HEK293 (cell line): ENCODE data around the gene CREB3L1.

Experiments
- GLI4 ChIP-seq: fragments of 450-650 bp; formaldehyde crosslinking; IDR thresholded peaks from 2 replicates; pipeline ENCODE4 v1.5.1; 2016; ENCODE audit warnings: missing biosample characterization, missing genetic modification characterization
- GLIS2 ChIP-seq: fragments of 450-650 bp; formaldehyde crosslinking; IDR thresholded peaks from 2 replicates; pipeline ENCODE4 v1.5.1; 2016; ENCODE audit warnings: missing biosample characterization, missing genetic modification characterization
- HOXA7 ChIP-seq: sonication (generic); formaldehyde crosslinking; IDR thresholded peaks from 2 replicates; pipeline ENCODE4 v1.8.1; 2022; ENCODE audit warnings: missing genetic modification reagents, borderline replicate concordance
- KLF9 ChIP-seq: fragments of 450-650 bp; formaldehyde crosslinking; IDR thresholded peaks from 2 replicates; pipeline ENCODE4 v1.5.1; 2016; ENCODE audit warnings: missing biosample characterization, missing genetic modification characterization, low read depth
- MZF1 ChIP-seq: fragments of 450-650 bp; formaldehyde crosslinking; IDR thresholded peaks from 2 replicates; pipeline ENCODE4 v1.5.1; 2017; ENCODE audit warnings: missing biosample characterization, missing genetic modification characterization, borderline replicate concordance
- PRDM10 ChIP-seq: fragments of 450-650 bp; formaldehyde crosslinking; IDR thresholded peaks from 2 replicates; pipeline ENCODE4 v1.5.1; 2016; ENCODE audit warnings: missing biosample characterization, missing genetic modification characterization
- PRDM6 ChIP-seq: fragments of 450-650 bp; formaldehyde crosslinking; IDR thresholded peaks from 2 replicates; pipeline ENCODE4 v1.5.1; 2017; ENCODE audit warnings: missing biosample characterization, missing genetic modification characterization
- SALL2 ChIP-seq: fragments of 450-650 bp; formaldehyde crosslinking; IDR thresholded peaks from 2 replicates; pipeline ENCODE4 v1.5.0; 2017; ENCODE audit warnings: missing biosample characterization, mild to moderate bottlenecking, missing genetic modification characterization, borderline replicate concordance
- YY1 ChIP-seq: fragments of 450-650 bp; formaldehyde crosslinking; IDR thresholded peaks from 2 replicates; pipeline ENCODE4 v1.5.1; 2018; ENCODE audit warnings: missing biosample characterization, missing genetic modification characterization
- ZBTB17 ChIP-seq: fragments of 450-650 bp; formaldehyde crosslinking; IDR thresholded peaks from 2 replicates; pipeline ENCODE4 v1.5.1; 2016; ENCODE audit warnings: missing biosample characterization, missing genetic modification characterization
- ZBTB20 ChIP-seq: fragments of 450-650 bp; formaldehyde crosslinking; IDR thresholded peaks from 2 replicates; pipeline ENCODE4 v1.5.1; 2016; ENCODE audit warnings: missing biosample characterization, missing genetic modification characterization
- ZEB2 ChIP-seq: fragments of 450-650 bp; formaldehyde crosslinking; IDR thresholded peaks from 2 replicates; pipeline ENCODE4 v1.5.1; 2016; ENCODE audit warnings: missing biosample characterization, missing genetic modification characterization
- ZFP41 ChIP-seq: fragments of 450-650 bp; formaldehyde crosslinking; IDR thresholded peaks from 2 replicates; pipeline ENCODE4 v1.5.1; 2016; ENCODE audit warnings: missing biosample characterization, missing genetic modification characterization, borderline replicate concordance
- ZNF10 ChIP-seq: fragments of 450-650 bp; formaldehyde crosslinking; IDR thresholded peaks from 2 replicates; pipeline ENCODE4 v1.5.1; 2017; ENCODE audit warnings: missing biosample characterization, missing genetic modification characterization
- ZNF121 ChIP-seq: fragments of 450-650 bp; formaldehyde crosslinking; IDR thresholded peaks from 2 replicates; pipeline ENCODE4 v1.5.1; 2016; ENCODE audit warnings: missing biosample characterization, missing genetic modification characterization
- ZNF157 ChIP-seq: fragments of 450-650 bp; formaldehyde crosslinking; IDR thresholded peaks from 2 replicates; pipeline ENCODE4 v1.5.1; 2016; ENCODE audit warnings: missing biosample characterization, missing genetic modification characterization
- ZNF175 ChIP-seq: fragments of 450-650 bp; formaldehyde crosslinking; IDR thresholded peaks from 2 replicates; pipeline ENCODE4 v1.5.1; 2016; ENCODE audit warnings: missing biosample characterization, missing genetic modification characterization
- ZNF184 ChIP-seq: fragments of 450-650 bp; IDR thresholded peaks from 2 replicates; pipeline ENCODE4 v1.5.1; 2018; ENCODE audit warnings: missing biosample characterization, mild to moderate bottlenecking, missing genetic modification characterization
- ZNF2 ChIP-seq: fragments of 450-650 bp; formaldehyde crosslinking; IDR thresholded peaks from 2 replicates; pipeline ENCODE4 v1.5.1; 2016; ENCODE audit warnings: missing biosample characterization, missing genetic modification characterization
- ZNF23 ChIP-seq: fragments of 450-650 bp; formaldehyde crosslinking; IDR thresholded peaks from 2 replicates; pipeline ENCODE4 v1.5.1; 2016; ENCODE audit warnings: missing biosample characterization, missing genetic modification characterization, borderline replicate concordance
- ZNF416 ChIP-seq: fragments of 450-650 bp; formaldehyde crosslinking; IDR thresholded peaks from 2 replicates; pipeline ENCODE4 v1.5.1; 2016; ENCODE audit warnings: missing biosample characterization, missing genetic modification characterization
- ZNF423 ChIP-seq: fragments of 450-650 bp; formaldehyde crosslinking; IDR thresholded peaks from 2 replicates; pipeline ENCODE4 v1.5.1; 2016; ENCODE audit warnings: missing biosample characterization, missing genetic modification characterization
- ZNF501 ChIP-seq: fragments of 450-650 bp; formaldehyde crosslinking; IDR thresholded peaks from 2 replicates; pipeline ENCODE4 v1.5.1; 2016; ENCODE audit warnings: missing biosample characterization, missing genetic modification characterization
- ZNF555 ChIP-seq: fragments of 450-650 bp; formaldehyde crosslinking; conservative IDR thresholded peaks from 2 replicates; pipeline ENCODE4 v1.5.1; 2017; ENCODE audit warnings: missing biosample characterization, mild to moderate bottlenecking, missing genetic modification characterization, inconsistent platforms
- ZNF561 ChIP-seq: fragments of 450-650 bp; IDR thresholded peaks from 2 replicates; pipeline ENCODE4 v1.5.1; 2018; ENCODE audit warnings: missing biosample characterization, missing genetic modification characterization, borderline replicate concordance
- ZNF624 ChIP-seq: fragments of 450-650 bp; formaldehyde crosslinking; IDR thresholded peaks from 2 replicates; pipeline ENCODE4 v1.5.1; 2017; ENCODE audit warnings: missing biosample characterization, missing genetic modification characterization
- ZNF76 ChIP-seq: fragments of 450-650 bp; formaldehyde crosslinking; IDR thresholded peaks from 2 replicates; pipeline ENCODE4; 2016; ENCODE audit warnings: low read depth, missing biosample characterization, missing genetic modification characterization, borderline replicate concordance
- ZNF843 ChIP-seq: fragments of 450-650 bp; formaldehyde crosslinking; IDR thresholded peaks from 2 replicates; pipeline ENCODE4 v1.5.1; 2016; ENCODE audit warnings: missing biosample characterization, missing genetic modification characterization
- TF ChIP-seq, protein P1 (sequence below): fragments of 450-650 bp; formaldehyde crosslinking; IDR thresholded peaks from 2 replicates; pipeline ENCODE4 v1.5.1; 2016; ENCODE audit warnings: missing biosample characterization, missing genetic modification characterization
- TF ChIP-seq, protein P2 (sequence below): fragments of 450-650 bp; formaldehyde crosslinking; IDR thresholded peaks from 2 replicates; pipeline ENCODE4 v1.5.0; 2017; ENCODE audit warnings: missing biosample characterization, missing genetic modification characterization, borderline replicate concordance

CREB3L1 gene

GRCh38 chr11:46352063-46352841 lies 74.8 kb downstream of the CREB3L1 start (continued):
- no peak for TF ChIP-seq ZNF501 (tag by site-specific recombination)
- no peak for TF ChIP-seq YY1 (tag by site-specific recombination)
- no peak for TF ChIP-seq ZNF423 (tag by site-specific recombination)
- TF ChIP-seq ZNF23, result no peak
- no peak for TF ChIP-seq ZNF561 (tag by site-specific recombination)
- no peak for TF ChIP-seq SALL2 (tag by site-specific recombination)
- TF ChIP-seq ZBTB20 (tag by site-specific recombination), result no peak
- TF ChIP-seq ZNF157 (tag by site-specific recombination), result no peak
- TF ChIP-seq PRDM10 (tag by site-specific recombination), result no peak
- no peak for TF ChIP-seq ZNF416 (tag by site-specific recombination)
- no peak for TF ChIP-seq KLF9 (tag by site-specific recombination)
- TF ChIP-seq GLIS2 (tag by site-specific recombination), result no peak
- TF ChIP-seq GLI4 (tag by site-specific recombination), result no peak
- no peak for TF ChIP-seq ZNF843 (tag by site-specific recombination)
- TF ChIP-seq ZBTB17 (tag by site-specific recombination), result no peak
- no peak for TF ChIP-seq ZNF121 (tag by site-specific recombination)
- TF ChIP-seq, protein P1, sequence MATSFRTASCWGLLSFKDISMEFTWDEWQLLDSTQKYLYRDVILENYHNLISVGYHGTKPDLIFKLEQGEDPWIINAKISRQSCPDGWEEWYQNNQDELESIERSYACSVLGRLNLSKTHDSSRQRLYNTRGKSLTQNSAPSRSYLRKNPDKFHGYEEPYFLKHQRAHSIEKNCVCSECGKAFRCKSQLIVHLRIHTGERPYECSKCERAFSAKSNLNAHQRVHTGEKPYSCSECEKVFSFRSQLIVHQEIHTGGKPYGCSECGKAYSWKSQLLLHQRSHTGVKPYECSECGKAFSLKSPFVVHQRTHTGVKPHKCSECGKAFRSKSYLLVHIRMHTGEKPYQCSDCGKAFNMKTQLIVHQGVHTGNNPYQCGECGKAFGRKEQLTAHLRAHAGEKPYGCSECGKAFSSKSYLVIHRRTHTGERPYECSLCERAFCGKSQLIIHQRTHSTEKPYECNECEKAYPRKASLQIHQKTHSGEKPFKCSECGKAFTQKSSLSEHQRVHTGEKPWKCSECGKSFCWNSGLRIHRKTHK (tag by site-specific recombination), result no peak
- TF ChIP-seq MZF1 (tag by site-specific recombination), result no peak
- no peak for TF ChIP-seq ZNF555 (tag by site-specific recombination)
- TF ChIP-seq ZNF175 (tag by site-specific recombination), result no peak
- TF ChIP-seq ZNF2 (tag by site-specific recombination), result no peak
- TF ChIP-seq ZNF624, result no peak
- TF ChIP-seq ZFP41 (tag by site-specific recombination), result no peak
- no peak for TF ChIP-seq HOXA7 (CRISPR knock-in tag)
- no peak for TF ChIP-seq ZEB2 (tag by site-specific recombination)
- TF ChIP-seq ZNF10 (tag by site-specific recombination), result no peak
- TF ChIP-seq, protein P2, sequence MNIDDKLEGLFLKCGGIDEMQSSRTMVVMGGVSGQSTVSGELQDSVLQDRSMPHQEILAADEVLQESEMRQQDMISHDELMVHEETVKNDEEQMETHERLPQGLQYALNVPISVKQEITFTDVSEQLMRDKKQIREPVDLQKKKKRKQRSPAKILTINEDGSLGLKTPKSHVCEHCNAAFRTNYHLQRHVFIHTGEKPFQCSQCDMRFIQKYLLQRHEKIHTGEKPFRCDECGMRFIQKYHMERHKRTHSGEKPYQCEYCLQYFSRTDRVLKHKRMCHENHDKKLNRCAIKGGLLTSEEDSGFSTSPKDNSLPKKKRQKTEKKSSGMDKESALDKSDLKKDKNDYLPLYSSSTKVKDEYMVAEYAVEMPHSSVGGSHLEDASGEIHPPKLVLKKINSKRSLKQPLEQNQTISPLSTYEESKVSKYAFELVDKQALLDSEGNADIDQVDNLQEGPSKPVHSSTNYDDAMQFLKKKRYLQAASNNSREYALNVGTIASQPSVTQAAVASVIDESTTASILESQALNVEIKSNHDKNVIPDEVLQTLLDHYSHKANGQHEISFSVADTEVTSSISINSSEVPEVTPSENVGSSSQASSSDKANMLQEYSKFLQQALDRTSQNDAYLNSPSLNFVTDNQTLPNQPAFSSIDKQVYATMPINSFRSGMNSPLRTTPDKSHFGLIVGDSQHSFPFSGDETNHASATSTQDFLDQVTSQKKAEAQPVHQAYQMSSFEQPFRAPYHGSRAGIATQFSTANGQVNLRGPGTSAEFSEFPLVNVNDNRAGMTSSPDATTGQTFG (tag by site-specific recombination), result no peak
- TF ChIP-seq ZNF184 (tag by site-specific recombination), result no peak
- no peak for TF ChIP-seq PRDM6
- no peak for TF ChIP-seq ZNF76 (tag by site-specific recombination)
